T-helper 1 cell treated with Interleukin-12 subunit alpha and Interleukin-12 subunit beta and Interleukin-4 antibody, amounts not matched to agents 30 ng/mL and 1 ng/mL, for 36 hours (primary cell): Measurements from ENCODE around the gene CALR. TPM values are rescaled to one million over a fixed set of nuclear protein-coding genes. Genes with fewer than 3 reads are reported as not detected.

Experiments used
- intact Hi-C: fragments of 100-400 bp; cut with micrococcal nuclease; formaldehyde crosslinking; loops from one replicate; pipeline ENCODE4 v1.15.1; 2024
- total RNA-seq: library from RNA; stranded (reverse); gene quantifications from 2 replicates; pipeline ENCODE4 v1.2.3, GENCODE V29; 2022

CALR gene
- total RNA-seq, 1 donor from 2014 or later, result 1,347 TPM

GRCh38 chr19:12970070-12970820 lies 31.8 kb downstream of the CALR start:
- intact Hi-C loops, result no loop called here

DNA sequence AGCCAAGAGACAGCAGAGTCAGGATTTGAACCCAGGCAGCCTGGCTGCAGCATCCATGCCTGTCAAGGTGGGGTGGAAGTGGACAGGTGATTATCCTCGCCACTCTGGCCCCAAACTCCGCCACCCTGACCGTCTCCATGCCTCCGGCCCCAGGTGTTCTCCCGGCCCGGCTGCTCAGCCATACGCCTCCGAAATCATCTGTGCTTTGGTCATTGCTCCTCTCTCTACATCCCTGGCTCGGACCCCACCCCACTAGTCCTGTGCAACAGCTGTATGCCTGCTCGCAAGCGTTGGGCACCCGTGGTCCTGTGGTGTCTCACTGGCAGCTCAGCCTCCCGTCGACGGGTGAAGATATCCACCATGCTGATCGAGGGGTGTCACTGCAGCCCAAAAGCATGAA lies 34.8 kb downstream of the CALR start:
- intact Hi-C loops, result no loop called here

GRCh38 chr19:12974301-12975220 lies 36.2 kb downstream of the CALR start:
- intact Hi-C loops, result loop anchor here (5.0 kb wide), 1 partner anchor 303 kb away; no protein-coding TSS in a partner anchor

DNA sequence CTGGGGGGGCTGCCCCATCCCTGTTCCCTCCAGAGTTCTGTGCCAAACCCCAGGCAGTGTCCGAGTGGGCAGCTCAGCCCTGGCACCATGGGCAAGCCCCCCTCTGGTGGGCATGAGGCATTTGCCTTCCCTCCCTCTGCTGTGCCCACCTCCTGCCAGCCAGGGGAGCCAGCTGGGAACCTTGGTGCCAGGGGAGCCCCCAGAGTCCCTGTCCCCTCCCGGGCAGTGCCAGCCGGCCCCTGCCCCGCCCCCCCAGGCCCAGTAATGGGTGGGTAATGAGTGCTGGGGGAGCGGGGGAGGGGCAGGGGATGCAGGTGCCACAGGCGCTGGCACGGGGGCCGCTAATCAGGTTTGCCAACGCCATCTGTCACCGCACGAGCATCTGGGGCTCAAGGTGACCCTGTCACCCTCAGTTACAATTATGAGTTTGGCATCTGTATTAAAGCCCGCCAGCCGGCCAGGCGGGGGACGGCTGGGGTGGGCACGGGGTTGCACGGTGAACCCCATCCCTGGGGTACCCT lies 36.9 kb downstream of the CALR start:
- intact Hi-C loops, result loop anchor here (5.0 kb wide), 1 partner anchor 302 kb away; no protein-coding TSS in a partner anchor

DNA sequence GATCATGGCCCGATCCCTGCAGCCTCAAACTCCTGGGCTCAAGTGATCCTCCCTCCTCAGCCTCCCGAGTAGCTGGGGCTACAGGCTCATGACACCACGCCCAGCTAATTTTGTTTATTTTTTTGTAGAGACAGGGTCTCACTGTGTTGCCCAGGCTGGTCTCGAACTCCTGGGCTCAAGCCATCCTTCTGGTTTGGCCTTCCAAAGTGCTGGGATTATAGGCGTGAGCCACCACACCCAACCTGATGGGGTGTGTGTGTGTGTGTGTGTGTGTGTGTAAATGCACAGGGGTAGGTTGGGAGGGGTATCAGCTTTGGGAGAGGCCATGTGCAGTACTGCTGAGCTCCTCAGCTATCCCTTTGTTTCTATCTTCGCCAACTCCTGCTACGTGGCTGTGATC lies 37.7 kb downstream of the CALR start:
- intact Hi-C loops, result loop anchor here (2.0 to 5.0 kb wide), 2 partner anchors 301 to 613 kb away; no protein-coding TSS in a partner anchor

DNA sequence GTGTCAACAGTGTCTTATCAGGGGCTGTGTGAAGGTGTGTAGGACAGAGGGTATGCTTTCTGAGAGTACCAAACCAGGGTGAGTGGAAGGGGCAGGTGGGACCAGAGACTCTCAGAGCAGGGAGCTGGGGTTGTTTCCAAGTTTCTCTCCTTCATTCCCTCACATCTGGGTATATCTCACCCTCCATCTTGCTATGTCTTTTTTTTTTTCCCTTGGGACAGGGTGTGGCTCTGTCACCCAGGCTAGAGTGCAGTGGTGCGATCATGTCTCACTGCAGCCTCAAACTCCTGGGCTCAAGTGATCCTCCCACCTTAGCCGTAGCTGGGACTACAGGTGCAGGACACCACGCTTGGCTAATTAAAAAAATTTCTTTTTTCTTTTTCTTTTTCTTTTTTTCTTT lies 41.6 kb downstream of the CALR start:
- intact Hi-C loops, result loop anchor here (5.0 kb wide), 1 partner anchor 297 kb away; no protein-coding TSS in a partner anchor

DNA sequence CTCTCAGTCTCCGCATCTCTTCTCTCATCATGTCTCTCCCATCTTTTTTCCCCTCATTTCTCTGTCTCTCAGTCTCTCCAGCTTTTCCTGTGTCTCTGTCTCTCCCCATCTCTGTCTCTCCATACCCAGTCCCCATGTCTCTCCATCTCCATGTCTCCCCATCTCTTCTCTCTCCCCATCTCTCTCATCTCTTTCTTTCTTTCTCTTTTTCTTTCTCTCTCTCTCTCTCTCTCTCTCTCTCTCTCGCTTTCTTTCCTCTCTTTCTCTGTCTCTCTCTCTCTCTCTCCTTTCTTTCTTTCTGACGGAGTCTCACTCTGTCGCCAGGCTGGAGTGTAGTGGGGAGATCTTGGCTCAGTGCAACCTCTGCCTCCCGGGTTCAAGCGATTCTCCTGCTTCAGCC lies 44.2 kb downstream of the CALR start:
- intact Hi-C loops, result loop anchor here (1.0 kb wide), 3 partner anchors 52 to 112 kb away; no protein-coding TSS in a partner anchor

GRCh38 chr19:12983091-12983490 lies 44.7 kb downstream of the CALR start:
- intact Hi-C loops, result loop anchor here (1.0 kb wide), 3 partner anchors 51 to 111 kb away; no protein-coding TSS in a partner anchor

DNA sequence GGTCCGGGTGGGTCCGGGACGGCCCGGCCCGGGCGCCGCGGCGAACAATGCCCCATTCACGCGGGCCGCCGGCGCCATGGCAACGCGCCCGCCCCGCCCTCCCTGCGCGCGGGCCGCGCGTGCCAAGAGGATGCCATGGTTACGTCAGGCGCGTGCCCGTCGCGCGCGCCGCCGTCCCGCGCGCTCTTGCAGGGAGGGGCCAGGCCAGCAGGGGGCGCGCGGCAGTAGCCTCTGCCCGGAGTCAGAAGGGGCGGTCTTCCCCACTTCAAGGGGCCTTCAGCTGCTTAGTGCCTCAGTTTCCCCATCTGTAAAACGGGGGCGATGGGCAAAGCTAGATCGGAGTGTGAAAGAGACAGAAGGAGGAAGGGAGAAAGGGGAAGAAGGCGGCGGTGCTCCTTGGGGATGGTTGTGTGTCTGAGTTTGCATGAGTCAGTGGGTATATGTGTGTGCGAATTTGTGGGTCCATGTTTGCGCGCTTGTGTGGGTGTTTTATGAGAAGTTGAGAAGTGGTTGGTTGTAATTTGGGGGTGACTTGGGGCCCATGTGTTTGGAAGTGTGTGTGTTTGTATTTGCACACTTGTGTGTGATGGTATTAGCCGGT lies 45.2 kb downstream of the CALR start:
- intact Hi-C loops, result loop anchor here (1.0 kb wide), 3 partner anchors 51 to 111 kb away; no protein-coding TSS in a partner anchor

DNA sequence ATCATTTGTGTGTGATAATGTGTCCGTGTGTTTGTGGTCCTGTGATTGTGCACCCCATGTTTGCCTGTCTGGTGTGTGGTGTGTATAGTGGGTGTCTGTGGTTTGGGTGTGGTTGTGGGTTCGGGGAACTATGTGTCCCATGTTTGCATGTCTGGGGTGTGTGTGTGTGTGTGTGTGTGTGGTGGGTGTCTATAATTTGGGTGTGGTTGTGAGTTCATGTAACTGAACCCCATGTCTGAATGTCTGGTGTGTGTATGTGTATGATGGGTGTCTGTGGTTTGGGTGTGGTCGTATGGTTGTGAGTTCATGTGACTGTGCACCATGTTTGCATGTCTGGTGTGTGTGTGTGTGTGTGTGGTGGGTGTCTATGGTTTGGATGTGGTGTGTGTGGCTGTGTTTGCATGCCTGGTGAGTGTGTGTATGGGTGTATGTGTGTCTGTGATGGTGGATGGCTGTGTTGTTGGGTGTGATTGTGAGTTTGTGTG lies 45.8 kb downstream of the CALR start:
- intact Hi-C loops, result no loop called here

GRCh38 chr19:12984683-12985048 lies 46.3 kb downstream of the CALR start:
- intact Hi-C loops, result no loop called here

- intact Hi-C loops, result no loop called here
Observed at GRCh38 chr19:12985049-12985776, 46.8 kb downstream of the CALR start.

- intact Hi-C loops, result no loop called here
Observed at GRCh38 chr19:12986726-12987125, 48.3 kb downstream of the CALR start.

GRCh38 chr19:12987190-12987589 lies 48.8 kb downstream of the CALR start:
- intact Hi-C loops, result no loop called here

GRCh38 chr19:12987781-12988180 lies 49.4 kb downstream of the CALR start:
- intact Hi-C loops, result no loop called here

GRCh38 chr19:12990431-12990830 lies 52.0 kb downstream of the CALR start:
- intact Hi-C loops, result no loop called here

- intact Hi-C loops, result no loop called here
Observed at GRCh38 chr19:12990853-12991252, 52.4 kb downstream of the CALR start.

- intact Hi-C loops, result no loop called here
Observed at GRCh38 chr19:12991296-12991695, 52.9 kb downstream of the CALR start.

DNA sequence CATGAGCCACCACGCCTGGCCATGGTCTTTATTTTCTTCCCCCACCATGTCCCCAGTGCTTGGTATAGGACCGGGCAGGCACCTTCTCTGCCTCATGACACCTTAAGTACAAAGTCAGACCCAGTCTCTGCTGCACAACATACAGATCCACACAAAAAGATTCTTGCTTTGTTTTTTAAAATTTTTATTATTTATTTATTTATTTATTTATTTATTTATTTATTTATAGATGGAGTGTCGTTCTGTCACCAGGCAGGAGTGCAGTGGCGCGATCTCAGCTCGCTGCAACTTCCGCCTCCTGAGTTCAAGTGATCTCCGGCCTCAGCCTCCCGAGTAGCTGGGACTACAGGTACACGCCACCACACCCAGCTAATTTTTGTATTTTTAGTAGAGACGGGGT lies 54.3 kb downstream of the CALR start:
- intact Hi-C loops, result no loop called here

GRCh38 chr19:12993562-12993961 lies 55.2 kb downstream of the CALR start:
- intact Hi-C loops, result no loop called here
